ENCODE results near the gene C17orf113. TPM values are rescaled to one million over a fixed set of nuclear protein-coding genes. Genes with fewer than 3 reads are reported as not detected.

The C17orf113 gene
- total RNA-seq, 1 experiment from 2014 or later, result 0.18 TPM

Other genes with a start within 250 kb of the C17orf113 start
- 40.9 and 45.4 TPM in 2 replicates for gene P3H4, start 238.7 kb downstream of the C17orf113 start, total RNA-seq (2014; rRNA removed; shearing (Covaris generic))
- gene FKBP10, start 237.6 kb downstream of the C17orf113 start, total RNA-seq (2014; rRNA removed; shearing (Covaris generic)), result 81.4 and 90.2 TPM in 2 replicates
- 54.7 and 84.9 TPM in 2 replicates for gene NT5C3B, start 214.4 kb downstream of the C17orf113 start, total RNA-seq (2014; rRNA removed; shearing (Covaris generic))
- gene KLHL10, start 212.8 kb downstream of the C17orf113 start, total RNA-seq (2014; rRNA removed; shearing (Covaris generic)), result not detected in 2 replicates
- gene KLHL11, start 185.2 kb downstream of the C17orf113 start, total RNA-seq (2014; rRNA removed; shearing (Covaris generic)), result 27.4 and 31.2 TPM in 2 replicates
- gene ACLY, start 131.7 kb downstream of the C17orf113 start, total RNA-seq (2014; rRNA removed; shearing (Covaris generic)), result 77.0 and 122 TPM in 2 replicates
- not detected in 2 replicates for gene ODAD4, start 120.0 kb downstream of the C17orf113 start, total RNA-seq (2014; rRNA removed; shearing (Covaris generic))
- 45.7 and 47.1 TPM in 2 replicates for gene CNP, start 83.8 kb downstream of the C17orf113 start, total RNA-seq (2014; rRNA removed; shearing (Covaris generic))
- 80.6 and 97.7 TPM in 2 replicates for gene DNAJC7, start 33.2 kb downstream of the C17orf113 start, total RNA-seq (2014; rRNA removed; shearing (Covaris generic))
- gene NKIRAS2, start 30.5 kb downstream of the C17orf113 start, total RNA-seq (2014; rRNA removed; shearing (Covaris generic)), result 50.2 and 63.1 TPM in 2 replicates
- gene ZNF385C, start 47.9 kb upstream of the C17orf113 start, total RNA-seq (2014; rRNA removed; shearing (Covaris generic)), result not detected in 2 replicates
- 0.85 and 1.4 TPM in 2 replicates for gene DHX58, start 62.1 kb upstream of the C17orf113 start, total RNA-seq (2014; rRNA removed; shearing (Covaris generic))
- 7.5 and 12.8 TPM in 2 replicates for gene KAT2A, start 70.8 kb upstream of the C17orf113 start, total RNA-seq (2014; rRNA removed; shearing (Covaris generic))
- gene HSPB9, start 72.2 kb upstream of the C17orf113 start, total RNA-seq (2014; rRNA removed; shearing (Covaris generic)), result not detected in 2 replicates
- gene RAB5C, start 104.4 kb upstream of the C17orf113 start, total RNA-seq (2014; rRNA removed; shearing (Covaris generic)), result 50.7 and 108 TPM in 2 replicates
- gene KCNH4, start 130.5 kb upstream of the C17orf113 start, total RNA-seq (2014; rRNA removed; shearing (Covaris generic)), result not detected in 2 replicates
- not detected in 2 replicates for gene HCRT, start 134.9 kb upstream of the C17orf113 start, total RNA-seq (2014; rRNA removed; shearing (Covaris generic))
- 8.1 and 13.2 TPM in 2 replicates for gene GHDC, start 143.9 kb upstream of the C17orf113 start, total RNA-seq (2014; rRNA removed; shearing (Covaris generic))
- gene STAT5B, start 225.8 kb upstream of the C17orf113 start, total RNA-seq (2014; rRNA removed; shearing (Covaris generic)), result 22.1 and 36.0 TPM in 2 replicates
- 4.6 and 4.8 TPM in 2 replicates for gene STAT5A, start 237.9 kb upstream of the C17orf113 start, total RNA-seq (2014; rRNA removed; shearing (Covaris generic))

All from SJSA1 (cell line).